WERI-Rb-1 (cell line): ENCODE results near the gene SLFNL1.

Experiments
- DNase-seq: peaks from one replicate; pipeline ENCODE4 v3.0.0-alpha.2; 2020
- H3K27ac ChIP-seq: fragments of 250-450 bp; sonication (Bioruptor Pico); 2 replicates; pipeline ENCODE4 v1.5.1; 2020; ENCODE audit warnings: mild to moderate bottlenecking, moderate library complexity
- H3K27me3 ChIP-seq: fragments of 250-450 bp; sonication (Bioruptor Pico); 2 replicates; pipeline ENCODE4 v1.5.1; 2021; ENCODE audit warnings: mild to moderate bottlenecking, low read depth, moderate library complexity; ENCODE audit not compliant: insufficient read depth, severe bottlenecking
- H3K36me3 ChIP-seq: fragments of 250-450 bp; sonication (Bioruptor Pico); 2 replicates; pipeline ENCODE4 v1.5.1; 2020; ENCODE audit warnings: mild to moderate bottlenecking, moderate library complexity
- H3K4me3 ChIP-seq: 2 replicates; pipeline ENCODE4 v1.5.1; 2011; ENCODE audit warnings: low read depth, mild to moderate bottlenecking, control low read depth, low read length
- H3K9me3 ChIP-seq: fragments of 250-450 bp; sonication (Bioruptor Pico); 2 replicates; pipeline ENCODE4 v1.5.1; 2021; ENCODE audit warnings: mild to moderate bottlenecking, moderate library complexity; ENCODE audit not compliant: severe bottlenecking
- CTCF ChIP-seq: IDR thresholded peaks from 2 replicates; pipeline ENCODE4 v1.5.1; 2011; ENCODE audit warnings: low read depth, mild to moderate bottlenecking, control low read depth, inconsistent platforms, low read length

SLFNL1 gene

GRCh38 chr1:40974945-40975344 lies 46.6 kb downstream of the SLFNL1 start:
- DNase-seq, result no peak
- Histone ChIP-seq H3K36me3 (no peaks in the 10 kb centered on the region), H3K9me3 (no peaks in the 10 kb centered on the region), H3K27me3 (no peaks in the 10 kb centered on the region), H3K4me3 (no peak overlapping the region), H3K27ac (no peak overlapping the region)
- TF ChIP-seq CTCF, result no peak

GRCh38 chr1:40973912-40974311 lies 47.6 kb downstream of the SLFNL1 start:
- no peak for TF ChIP-seq CTCF
- H3K4me3 ChIP-seq, result no peak overlapping the region
- no peak for DNase-seq
- no peaks in the 10 kb centered on the region for H3K9me3 ChIP-seq
- no peaks in the 10 kb centered on the region for H3K36me3 ChIP-seq
- H3K27me3 ChIP-seq, result no peaks in the 10 kb centered on the region
- H3K27ac ChIP-seq, result no peak overlapping the region

- no peaks in the 10 kb centered on the region for H3K36me3 ChIP-seq
- no peaks in the 10 kb centered on the region for H3K27me3 ChIP-seq
- H3K9me3 ChIP-seq, result no peaks in the 10 kb centered on the region
- no peak overlapping the region for H3K27ac ChIP-seq
- DNase-seq, result no peak
- no peak overlapping the region for H3K4me3 ChIP-seq
- no peak for TF ChIP-seq CTCF
Observed at GRCh38 chr1:40971966-40972365, 49.6 kb downstream of the SLFNL1 start.

GRCh38 chr1:40969445-40969844 lies 52.1 kb downstream of the SLFNL1 start:
- Histone ChIP-seq H3K36me3 (no peaks in the 10 kb centered on the region), H3K27me3 (no peaks in the 10 kb centered on the region), H3K27ac (no peak overlapping the region), H3K4me3 (no peak overlapping the region), H3K9me3 (no peaks in the 10 kb centered on the region)
- no peak for DNase-seq
- TF ChIP-seq CTCF, result no peak

GRCh38 chr1:40966417-40966816 lies 55.1 kb downstream of the SLFNL1 start:
- Histone ChIP-seq H3K27me3 (no peaks in the 10 kb centered on the region), H3K4me3 (no peak overlapping the region), H3K27ac (no peak overlapping the region), H3K9me3 (no peaks in the 10 kb centered on the region), H3K36me3 (no peaks in the 10 kb centered on the region)
- peak; percentile 22 for DNase-seq
- TF ChIP-seq CTCF, result no peak
